Lower leg skin (tissue), 3 donors: ENCODE results near the gene CLEC14A.

Experiments
- CTCF ChIP-seq, 3 donors: fragments of 450-650 bp; IDR thresholded peaks; one replicate each; pipeline ENCODE4 v1.5.1; 2016; ENCODE audit warnings: antibody characterized with exemption in 3 of 3, mild to moderate bottlenecking in 3 of 3, moderate library complexity in 2 of 3
- POLR2A ChIP-seq, 2 donors: fragments of 450-650 bp; IDR thresholded peaks; one replicate each; pipeline ENCODE4 v1.6.1; 2016 to 2017; ENCODE audit warnings: antibody characterized with exemption in 2 of 2, mild to moderate bottlenecking in 1 of 2, moderate library complexity in 1 of 2

GRCh38 chr14:38205949-38206665 lies 49.8 kb downstream of the CLEC14A start:
- no peak for TF ChIP-seq CTCF (IDR thresholded peaks at IDR 0.05)
- no peak for TF ChIP-seq POLR2A (IDR thresholded peaks at IDR 0.05)
